Occipital lobe (tissue), 2 donors: ENCODE data around the gene CD300LF. TPM values are rescaled to one million over a fixed set of nuclear protein-coding genes. Genes with fewer than 3 reads are reported as not detected.

Experiments used
- DNase-seq: peaks from one replicate; lab custom pipeline; 2025; lab: John Stamatoyannopoulos, UW
- total RNA-seq: library from RNA; depleted of rRNA; stranded (reverse); fragments of >200 nt; gene quantifications from one replicate; pipeline ENCODE4 v1.2.3, GENCODE V29; 2014

CD300LF gene
- total RNA-seq, 1 donor from 2014 or later, result 0.16 TPM

DNA sequence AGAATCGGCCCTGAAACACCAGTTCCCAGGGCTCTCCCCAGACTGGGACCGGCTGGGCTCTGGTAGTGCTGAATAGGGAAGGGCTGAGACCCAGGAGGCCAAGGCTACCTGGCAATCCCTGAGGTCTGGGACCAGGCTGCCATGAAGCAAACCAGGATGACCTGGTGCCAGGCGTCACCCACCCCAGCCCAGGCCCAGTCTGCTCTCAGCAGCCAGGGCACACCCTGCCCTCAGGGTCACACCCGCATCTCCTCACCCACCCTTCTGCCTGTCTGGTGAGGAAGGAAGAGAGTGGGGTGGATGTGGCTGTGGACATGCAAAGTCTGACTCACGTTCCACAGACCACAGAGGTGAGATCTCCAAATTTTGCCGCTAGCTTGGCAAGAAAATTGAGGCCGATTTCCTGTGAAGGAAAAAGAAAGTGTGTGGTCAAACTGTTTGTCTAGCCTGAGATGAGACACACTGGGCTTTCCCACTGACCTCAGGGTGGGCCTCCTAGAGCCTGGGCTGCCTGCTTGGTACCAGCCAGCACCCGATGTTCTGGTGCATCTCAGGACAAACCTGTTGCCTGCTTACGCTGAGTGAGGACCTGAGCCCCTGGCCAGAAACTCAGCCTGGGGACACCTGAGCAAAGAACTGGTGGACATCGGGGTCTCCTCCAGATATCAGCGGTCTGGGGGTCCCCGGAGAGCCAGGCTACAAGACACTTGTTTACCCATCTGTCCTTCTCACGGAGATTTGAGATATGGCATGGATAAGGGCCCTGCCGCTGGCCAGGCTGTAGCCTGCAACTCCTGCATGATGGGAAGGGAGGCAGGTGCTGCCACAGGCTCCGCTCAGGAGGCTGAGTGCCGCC is 18.0 kb upstream of the CD300LF start:
- DNase-seq, result no peak

DNA sequence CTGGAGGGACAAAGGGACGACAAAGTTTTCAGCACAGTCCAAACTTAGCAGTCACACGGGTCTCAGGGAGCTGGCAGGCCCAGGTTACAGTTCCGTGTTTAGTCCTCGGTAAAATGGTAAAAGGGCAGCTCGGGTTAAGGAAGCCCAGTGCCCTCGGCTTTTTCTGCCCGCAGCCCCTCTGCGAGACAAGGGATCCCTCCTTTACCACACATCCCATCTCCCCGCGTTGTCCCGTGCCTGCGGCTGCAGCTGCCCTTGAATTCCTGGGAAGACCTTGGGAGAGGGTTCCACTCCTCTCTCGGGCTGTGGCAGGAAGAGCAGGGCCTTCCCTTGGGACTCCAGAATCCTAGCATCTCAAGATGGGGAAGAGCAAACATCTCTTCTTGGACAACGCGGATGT is 17.1 kb upstream of the CD300LF start:
- DNase-seq, result no peak

DNA sequence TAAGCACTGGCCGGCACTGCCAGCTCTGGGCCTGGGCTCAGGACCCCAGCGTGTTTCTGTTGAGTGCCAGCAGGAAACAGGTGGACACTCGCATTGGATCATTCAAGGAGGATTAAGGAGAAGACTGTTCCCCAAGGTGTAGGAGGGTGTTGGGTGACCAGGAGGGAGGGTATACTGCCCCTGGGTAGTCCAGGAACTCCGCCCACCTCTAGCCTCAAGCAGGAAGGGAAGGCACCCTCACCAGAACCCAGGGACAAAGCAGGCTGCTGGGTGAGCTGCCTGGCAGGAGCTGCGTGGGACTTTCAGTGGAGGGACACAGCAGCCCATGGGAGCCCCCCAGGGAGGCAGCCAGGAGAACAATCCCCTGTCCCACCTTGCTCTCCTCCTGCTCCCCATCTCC is 16.6 kb upstream of the CD300LF start:
- DNase-seq, result no peak

DNA sequence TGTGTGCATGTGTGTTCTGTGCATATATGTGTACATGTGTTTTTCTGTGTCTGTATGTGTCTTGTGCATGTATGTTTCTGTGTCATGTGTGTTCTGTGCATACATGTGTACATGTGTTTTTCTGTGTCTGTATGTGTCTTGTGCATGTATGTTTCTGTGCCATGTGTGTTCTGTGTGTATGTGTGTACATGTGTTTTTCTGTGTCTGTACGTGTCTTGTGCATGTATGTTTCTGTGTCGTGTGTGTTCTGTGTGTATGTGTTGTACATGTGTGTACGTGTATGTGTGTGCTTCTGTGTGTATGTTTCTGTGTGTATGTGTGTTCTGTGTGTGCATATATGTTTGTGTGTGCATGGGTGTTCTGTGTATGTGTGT is 16.0 kb upstream of the CD300LF start:
- no peak for DNase-seq

DNA sequence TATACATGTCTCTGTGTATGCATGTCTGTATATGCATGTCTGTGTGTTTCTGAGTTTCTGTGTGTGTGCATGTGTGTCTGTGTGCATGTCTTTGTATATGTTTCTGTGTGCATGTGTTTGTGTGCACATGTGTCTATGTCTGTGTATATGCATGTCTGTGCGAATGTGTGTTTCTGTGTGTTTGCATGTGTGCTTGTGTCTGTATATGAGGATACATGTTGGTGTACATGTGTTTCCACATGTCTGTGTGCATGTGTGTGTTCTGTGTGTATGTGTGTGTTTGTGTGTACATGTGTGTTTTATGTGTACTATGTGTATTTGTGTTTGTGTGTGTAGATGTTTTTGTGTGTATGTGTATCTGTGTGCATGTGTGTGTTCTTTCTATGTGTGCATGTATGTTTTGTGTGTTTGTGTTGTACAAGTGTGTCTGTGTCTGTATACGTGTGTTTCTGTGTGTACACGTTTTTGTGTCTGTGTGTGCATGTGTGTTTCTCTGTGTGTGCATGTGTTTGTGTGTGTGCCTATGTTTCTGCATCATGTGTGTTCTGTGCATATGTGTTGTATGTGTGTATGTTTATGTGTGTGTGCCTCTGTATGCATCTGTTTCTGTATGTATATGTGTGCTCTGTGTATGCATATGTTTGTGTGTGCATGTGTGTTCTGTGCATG is 15.4 kb upstream of the CD300LF start:
- no peak for DNase-seq

DNA sequence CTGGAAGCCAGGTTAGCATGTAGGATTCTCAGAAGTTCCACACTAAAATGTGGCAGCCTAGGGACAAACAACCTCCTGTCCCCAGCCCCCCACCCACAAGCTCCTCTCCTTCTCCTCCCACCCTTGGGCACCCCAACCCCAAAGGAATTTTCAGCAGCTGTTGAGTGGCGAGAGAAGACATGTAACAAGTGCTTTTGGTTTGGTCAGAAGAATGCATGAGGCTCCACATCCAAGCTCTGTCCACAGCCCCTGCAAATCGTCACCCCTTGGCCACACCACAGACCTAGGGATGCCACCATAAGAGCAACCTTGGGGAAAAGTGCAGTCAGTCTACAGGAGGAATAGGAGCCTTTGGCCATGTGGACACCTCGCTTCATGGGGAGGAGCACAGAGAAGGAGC is 12.4 kb upstream of the CD300LF start:
- DNase-seq, result no peak

DNA sequence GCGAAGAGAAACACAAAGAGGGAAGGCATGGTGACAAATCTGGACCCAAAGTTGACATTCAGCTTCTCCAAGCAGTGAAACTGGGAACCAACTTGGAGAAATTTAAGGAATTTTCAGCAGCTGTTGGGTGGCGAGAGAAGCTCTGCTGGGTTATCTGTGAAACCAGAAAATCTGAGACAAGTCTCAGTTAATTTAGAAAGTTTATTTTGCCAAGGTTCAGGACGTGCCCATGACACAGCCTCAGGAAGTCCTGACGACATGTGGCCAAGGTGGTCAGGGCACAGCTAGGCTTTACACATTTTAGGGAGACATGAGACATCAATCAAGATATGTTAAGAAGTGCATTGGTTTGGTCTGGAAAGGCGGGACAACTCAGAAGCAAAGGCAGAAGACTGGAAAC is 11.2 kb upstream of the CD300LF start:
- no peak for DNase-seq

DNA sequence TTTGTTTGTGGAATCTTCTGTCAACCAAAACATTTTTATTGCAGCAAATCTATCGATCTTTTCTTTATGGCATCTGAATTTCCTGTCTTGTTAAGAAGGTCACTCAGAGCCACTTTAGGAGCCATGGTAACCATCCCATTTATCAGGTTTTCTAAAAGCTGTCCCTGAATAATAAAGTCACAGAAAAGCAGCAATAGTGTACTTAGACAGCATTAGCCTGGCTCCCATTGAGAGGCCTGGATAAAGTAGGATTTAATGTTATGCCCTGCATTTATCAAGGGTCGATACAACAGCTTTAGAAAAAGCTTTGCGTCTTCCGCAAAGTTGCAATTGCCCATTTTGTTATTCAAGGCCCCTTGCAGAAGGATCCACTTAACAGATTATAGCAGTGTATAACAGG is 10.1 kb upstream of the CD300LF start:
- no peak for DNase-seq

DNA sequence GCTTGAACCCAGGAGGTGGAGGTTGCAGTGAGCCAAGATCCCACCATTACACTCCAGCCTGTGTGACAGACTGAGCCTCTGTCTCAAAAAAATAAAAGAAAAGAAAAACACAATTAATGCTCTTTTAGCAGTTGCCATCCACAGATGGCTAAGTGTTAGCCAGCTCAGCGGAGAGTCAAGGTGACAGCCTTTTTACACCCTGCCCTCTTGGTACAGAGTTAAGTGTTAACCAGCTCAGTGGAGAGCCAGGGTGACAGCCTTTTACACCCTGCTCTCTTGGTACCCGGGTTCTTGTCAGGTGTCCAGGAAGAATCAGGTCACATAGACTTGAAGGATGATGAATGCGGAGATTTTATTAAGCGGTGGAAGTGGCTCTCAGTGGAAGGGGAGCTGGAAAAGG is 7.8 kb upstream of the CD300LF start:
- no peak for DNase-seq

DNA sequence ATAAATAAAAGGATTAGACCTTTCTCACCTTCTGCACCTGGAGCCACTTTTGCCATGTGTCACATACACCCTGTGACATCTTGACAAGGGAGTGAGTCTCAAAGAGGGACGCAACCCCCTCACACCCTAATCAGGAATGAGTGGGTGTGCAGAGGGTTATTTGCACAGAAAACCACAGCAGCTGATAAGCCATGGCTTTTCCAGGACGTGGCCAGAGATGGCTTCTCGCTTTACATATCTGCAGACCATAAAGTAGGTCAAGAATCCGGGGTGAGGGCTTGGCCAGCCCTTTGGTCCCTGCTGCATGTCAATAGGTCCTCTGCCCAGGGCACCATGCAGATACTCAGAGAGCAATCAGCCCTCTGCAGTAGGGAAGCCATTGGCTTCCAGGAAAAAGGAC is 2.4 kb upstream of the CD300LF start:
- DNase-seq, result no peak

DNA sequence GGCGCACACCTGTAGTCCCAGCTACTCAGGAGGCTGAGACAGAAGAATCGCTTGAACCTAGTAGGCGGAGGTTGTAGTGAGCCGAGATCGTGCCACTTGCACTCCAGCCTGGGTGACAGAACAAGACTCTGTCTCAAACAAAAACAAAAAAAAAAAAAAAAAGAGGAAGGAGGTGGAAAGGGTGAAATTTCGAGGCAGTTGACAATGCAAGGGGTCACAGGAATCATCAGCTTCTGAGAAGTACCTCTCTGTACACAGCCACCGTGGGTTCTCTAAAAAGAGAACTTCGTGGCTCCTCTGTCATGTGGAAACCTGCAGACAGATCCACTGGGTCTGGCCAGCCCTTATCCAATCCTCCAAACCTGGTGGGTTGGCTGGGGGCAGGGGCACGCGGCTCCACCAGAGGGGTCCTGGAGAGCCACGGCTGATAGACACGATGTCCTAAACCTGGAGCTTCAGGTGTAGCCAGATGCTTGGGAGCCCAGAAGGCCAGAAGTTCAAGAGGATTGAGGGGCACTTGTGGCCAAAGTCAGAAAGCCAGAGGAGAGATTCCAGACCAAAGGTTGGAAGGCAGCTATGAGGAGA is 540 bp upstream of the CD300LF start:
- no peak for DNase-seq

DNA sequence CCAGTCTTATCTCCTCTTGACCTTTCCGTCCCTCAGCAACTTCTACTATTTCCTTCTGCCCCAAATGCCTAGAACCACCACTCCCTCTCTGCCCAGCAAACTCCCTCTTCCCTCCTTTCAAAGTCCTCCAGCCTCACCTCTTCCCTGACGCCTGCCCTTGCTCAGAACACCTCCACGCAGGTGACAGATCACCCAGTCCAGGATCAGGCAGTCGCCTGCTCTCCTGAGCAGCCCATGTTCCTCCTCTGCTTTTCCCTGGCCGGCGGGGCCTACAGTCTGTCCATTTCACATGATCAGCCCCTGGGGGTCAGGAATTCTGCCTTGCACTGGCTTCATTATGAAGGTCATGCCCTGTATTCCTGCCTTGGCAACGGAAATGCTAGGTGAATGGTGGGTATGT is 422 bp downstream of the CD300LF start:
- DNase-seq, result no peak

DNA sequence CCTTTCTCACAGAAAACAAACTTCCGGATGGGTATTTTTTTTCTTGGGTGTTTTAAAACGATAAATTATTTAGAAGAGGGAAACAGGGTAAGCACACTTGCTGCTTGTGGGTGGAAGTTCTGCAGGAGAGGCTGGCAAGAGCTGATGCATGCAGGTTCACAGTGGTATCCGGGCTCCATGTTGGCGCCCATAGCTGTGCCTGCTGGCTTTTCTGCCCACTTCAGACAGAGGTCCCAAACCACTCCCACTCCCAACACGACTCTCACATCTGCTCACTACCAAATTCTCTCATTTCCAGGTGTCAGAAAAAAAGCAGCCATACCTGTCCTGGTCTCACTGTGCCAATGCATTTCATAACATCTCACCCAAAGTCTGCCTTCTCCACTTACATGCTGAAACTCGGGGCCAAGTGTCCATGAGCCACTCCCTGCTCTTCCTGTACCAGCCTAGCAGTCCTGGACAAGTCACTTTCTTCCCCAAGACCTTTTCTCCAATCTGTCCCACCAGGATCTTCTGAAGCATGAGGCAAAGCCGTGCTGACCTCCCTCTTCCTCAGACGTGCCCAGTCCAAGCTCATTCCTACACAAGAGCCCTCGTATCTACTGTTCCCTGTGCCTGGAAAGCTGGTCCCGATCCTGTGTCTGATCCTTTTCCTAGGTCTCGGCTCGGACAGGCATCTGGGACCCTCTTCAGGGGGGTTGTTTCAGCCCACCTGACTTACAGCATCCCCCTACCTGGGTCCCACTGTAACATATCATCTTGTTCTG is 1.5 kb downstream of the CD300LF start:
- no peak for DNase-seq

DNA sequence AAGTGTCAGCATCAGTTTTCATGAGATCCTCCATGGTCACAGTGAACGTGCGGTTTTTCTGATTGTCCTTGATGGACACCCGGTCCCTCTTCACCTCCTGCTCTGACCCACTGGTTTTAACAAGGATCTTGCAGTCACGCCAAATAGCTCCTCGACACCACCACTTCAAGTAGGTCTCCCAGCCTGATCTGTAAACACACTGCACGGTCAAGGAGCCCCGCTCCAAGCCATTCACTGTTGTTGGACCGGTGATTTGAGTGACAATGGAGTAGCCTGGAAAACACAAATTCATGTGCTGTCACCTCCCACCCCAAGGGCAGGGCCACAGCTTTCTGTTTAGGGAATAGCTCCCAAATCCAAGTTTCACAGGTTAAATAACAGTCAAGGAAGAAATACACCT is 8.2 kb downstream of the CD300LF start:
- no peak for DNase-seq

DNA sequence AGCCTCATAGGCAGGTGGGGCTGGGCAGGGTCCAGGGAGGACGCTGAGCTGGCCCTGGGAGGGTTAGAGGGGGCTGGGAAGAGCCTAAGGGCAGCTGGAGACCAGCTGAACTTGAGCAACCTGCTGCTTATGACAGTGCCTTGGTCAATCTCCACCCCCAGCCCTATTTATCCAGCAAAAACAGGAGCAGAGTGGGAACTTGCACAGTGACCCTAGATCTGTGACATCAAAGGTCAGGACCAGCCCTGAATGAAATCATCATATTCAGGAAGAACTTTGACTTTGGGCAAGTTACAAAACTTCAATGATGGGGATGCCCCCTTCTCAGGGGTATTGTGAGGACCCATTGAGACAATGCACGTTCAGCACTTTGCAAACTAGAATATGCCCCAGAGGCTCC is 9.4 kb downstream of the CD300LF start:
- no peak for DNase-seq

DNA sequence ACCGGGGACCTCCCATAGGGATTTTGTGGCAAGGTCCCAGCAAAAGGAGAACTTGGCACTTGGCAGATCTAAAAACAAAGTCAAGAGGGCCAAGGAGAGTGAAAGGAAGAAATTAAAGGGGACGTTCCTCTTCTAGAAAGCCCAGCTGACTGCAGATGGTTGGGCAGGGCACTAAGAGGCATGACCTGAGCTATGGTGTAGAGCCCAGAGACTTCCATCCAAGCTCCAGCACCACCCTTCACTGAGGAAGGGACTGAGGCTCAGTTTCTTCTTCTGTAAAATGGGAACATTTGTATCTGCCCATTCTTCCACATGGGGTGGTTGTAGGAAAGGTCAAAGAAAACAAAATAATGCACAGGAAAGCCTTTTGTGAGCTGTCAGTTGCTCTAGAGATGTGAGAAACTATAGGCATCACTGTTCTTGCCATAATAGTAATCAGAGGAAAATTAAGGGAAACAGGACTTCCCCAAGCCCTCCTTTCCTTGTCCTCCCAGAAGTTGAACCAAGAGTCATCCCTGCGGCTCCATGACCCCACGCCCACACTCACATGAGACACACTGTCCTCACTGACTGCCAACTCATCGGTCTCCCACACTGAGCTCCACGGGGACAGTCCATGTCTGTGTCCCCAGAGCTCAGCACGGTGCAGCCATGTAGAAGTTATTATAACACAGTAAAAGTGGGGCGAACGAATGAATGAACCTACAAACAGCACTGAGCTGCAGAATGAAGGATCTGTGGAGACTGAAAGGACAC is 10.4 kb downstream of the CD300LF start:
- no peak for DNase-seq

DNA sequence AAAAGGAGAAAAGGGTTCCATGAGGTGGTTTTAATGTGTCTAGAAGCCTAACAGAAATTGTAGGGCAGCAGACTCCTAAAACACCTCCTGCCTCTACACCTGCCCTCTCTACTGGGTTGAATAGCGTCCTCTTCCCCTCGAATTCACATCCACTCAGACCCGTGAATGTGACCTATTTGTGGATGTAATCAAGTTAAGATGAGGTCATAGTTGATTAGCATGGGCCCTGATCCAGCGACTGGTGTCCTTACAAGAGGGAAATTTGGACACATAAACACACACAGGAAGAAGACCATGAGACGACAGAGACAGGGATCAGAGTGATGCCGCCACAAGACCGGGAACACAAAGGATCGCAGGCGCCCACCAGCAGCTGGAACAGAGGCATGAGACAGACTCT is 13.5 kb downstream of the CD300LF start:
- DNase-seq, result no peak

DNA sequence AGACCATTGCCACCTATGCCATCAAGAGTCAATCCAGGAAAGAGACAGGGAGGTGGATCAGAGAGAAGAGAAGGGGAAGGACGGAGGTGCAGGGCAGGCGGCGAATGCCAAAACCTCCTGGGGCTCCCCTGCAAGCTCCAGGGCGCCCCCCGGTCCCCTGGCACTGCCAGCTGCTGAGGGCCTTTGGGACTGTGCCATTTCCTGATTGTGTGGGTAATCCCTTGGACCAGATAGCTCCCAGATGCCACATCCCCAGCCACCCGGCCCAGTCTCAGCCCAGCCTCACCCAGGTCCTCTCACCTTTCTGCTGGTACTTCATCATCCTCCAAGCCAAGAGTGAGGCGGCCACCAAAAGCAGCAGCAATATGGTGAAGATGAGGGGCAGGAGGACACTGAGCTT is 14.7 kb downstream of the CD300LF start:
- no peak for DNase-seq

DNA sequence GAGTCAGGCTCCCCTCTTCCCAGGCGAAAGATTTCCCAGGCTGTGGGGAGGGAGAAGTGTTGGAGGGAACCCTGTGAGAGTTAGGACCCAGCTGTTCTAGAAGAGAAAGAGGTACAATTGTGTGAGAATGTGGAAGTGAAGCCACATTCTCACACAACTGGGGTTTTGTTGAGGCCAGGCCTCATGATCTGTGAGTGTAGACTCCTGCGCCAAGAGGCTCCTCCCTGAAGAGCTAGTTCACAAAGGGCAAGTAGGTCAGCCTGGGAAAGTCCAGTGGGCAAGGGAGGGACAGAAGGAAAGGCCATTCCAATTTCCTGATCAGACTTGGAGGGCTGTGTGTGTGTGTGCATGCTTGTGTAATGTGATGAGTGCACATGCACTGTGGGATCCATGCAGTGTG is 15.2 kb downstream of the CD300LF start:
- no peak for DNase-seq

DNA sequence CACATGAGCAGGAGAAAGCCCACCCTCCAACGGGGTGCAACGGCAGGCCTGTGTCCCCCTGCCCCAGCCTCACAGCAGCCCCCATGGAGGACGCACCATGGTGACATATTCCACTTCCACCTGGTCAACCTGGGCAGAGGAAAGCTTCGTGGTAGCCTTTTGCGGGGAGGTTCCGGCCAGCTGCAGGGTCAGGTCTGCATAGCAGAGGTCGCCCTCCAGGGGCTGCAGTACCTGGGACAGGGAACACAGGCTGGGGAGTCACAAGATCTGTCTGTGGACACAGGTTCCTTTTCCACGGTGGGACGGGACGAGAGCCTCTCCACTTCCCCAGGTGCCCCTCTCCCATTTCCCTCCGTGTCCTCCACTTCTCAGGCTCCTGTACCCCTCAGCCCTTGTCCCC is 17.1 kb downstream of the CD300LF start:
- no peak for DNase-seq

DNA sequence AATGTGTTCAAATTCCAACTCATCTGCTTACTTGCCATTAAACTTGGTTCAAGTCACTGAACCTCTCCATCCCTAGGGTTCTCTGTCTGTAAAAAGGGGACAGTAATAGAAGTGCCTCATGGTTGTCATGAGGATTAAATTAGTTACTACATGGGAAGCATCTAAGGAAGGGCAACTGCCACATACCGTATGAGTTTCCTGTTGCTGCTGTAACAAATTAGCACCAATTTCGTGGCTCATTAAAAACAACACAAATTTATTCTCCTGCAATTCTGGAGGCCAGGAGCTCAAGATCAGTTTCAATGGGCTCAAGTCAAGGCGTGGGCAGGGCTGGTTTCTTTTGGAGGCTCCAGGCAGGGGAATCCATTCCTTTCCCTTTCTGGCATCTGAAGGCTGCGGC is 18.6 kb downstream of the CD300LF start:
- DNase-seq, result no peak
